H1 (cell line): ENCODE measurements around the gene KRTAP5-4. TPM values are rescaled to one million over a fixed set of nuclear protein-coding genes. Genes with fewer than 3 reads are reported as not detected.

Experiments used
- ATF3 ChIP-seq: IDR thresholded peaks from 2 replicates; pipeline ENCODE4 v1.6.1; 2011; ENCODE audit warnings: low read depth, mild to moderate bottlenecking, low read length; ENCODE audit not compliant: insufficient read depth
- CHD7 ChIP-seq: fragments of 300-600 bp; sonication (generic); IDR thresholded peaks from 2 replicates; pipeline ENCODE4 v1.7.1; 2012; ENCODE audit warnings: low read length, moderate library complexity, mild to moderate bottlenecking, inconsistent platforms; ENCODE audit not compliant: insufficient replicate concordance
- POU5F1 ChIP-seq: IDR thresholded peaks from 2 replicates; pipeline ENCODE4 v1.6.1; 2011; ENCODE audit warnings: low read depth, mild to moderate bottlenecking, low read length, moderate library complexity
- RXRA ChIP-seq: IDR thresholded peaks from 2 replicates; pipeline ENCODE4 v1.6.1; 2011; ENCODE audit warnings: low read depth, mild to moderate bottlenecking, low read length, moderate library complexity; ENCODE audit not compliant: insufficient read depth
- SIN3A ChIP-seq, 2 experiments: IDR thresholded peaks in 1 of 2; conservative IDR thresholded peaks in 1 of 2; 2 replicates each; pipeline ENCODE4 v1.6.1; 2011 to 2012; ENCODE audit warnings: low read length in 2 of 2, improper control_type of control experiment in 1 of 2, low read depth in 1 of 2, mild to moderate bottlenecking in 1 of 2
- SP1 ChIP-seq: IDR thresholded peaks from 2 replicates; pipeline ENCODE4 v1.6.1; 2011; ENCODE audit warnings: low read depth, low read length
- TAF7 ChIP-seq: optimal IDR thresholded peaks from 2 replicates; pipeline ENCODE3; 2011; ENCODE audit warnings: low read depth, mild to moderate bottlenecking, inconsistent platforms, low read length, moderate library complexity, borderline replicate concordance
- polyA plus RNA-seq, 7 experiments: library from polyadenylated mRNA; depleted of rRNA in 3 of 7; stranded (reverse) in 5 of 7; unstranded in 2 of 7; fragments of >200 nt in 5 of 7; fragments of 200-250 nt in 2 of 7; gene quantifications; 1 replicate in 5 of 7; 2 replicates in 1 of 7; 4 replicates in 1 of 7; pipeline versions ENCODE4 v1.2.1 to v1.2.3, GENCODE V29; 2011 to 2013; ENCODE audit warnings: missing spikeins in 2 of 7, mixed read lengths in 2 of 7
- total RNA-seq: library from RNA; stranded (reverse); fragmentation: NEBNext Ultra II Directional; extraction: Animal tissue kit (Norgen Biotek cat#: 25700); gene quantifications from 2 replicates; pipeline ENCODE4 v1.2.1, GENCODE V29; 2021

KRTAP5-4 gene
- total and polyA plus RNA-seq, 2 of the 8 experiments (the other 6 are each of a cell fraction or from before 2014, with no cell fraction given) = not detected

GRCh38 chr11:1632053-1632714, 10.2 kb upstream of the KRTAP5-4 start (continued):
- TF ChIP-seq ATF3 (no peak), RXRA (no peak), SIN3A (conservative IDR thresholded peaks at IDR 0.05 in 1 of 2, IDR thresholded peaks at IDR 0.05 in 1 of 2; ENCODE audit: low read depth in 1 of 2, low read length in 2 of 2) (no peak), POU5F1 (no peak), TAF7 (no peak), SP1 (no peak), CHD7 (no peak)
